ENCODE measurements around the gene SPART. TPM values are rescaled to one million over a fixed set of nuclear protein-coding genes. Genes with fewer than 3 reads are reported as not detected.

Gene SPART
- total RNA-seq, 4 donors from 2014 or later = 45.6 to 297 (median 135) TPM

GRCh38 chr13:36354842-36355623, 8.8 kb upstream of the SPART start:
- no peaks in the 10 kb centered on the region for H3K9me3 ChIP-seq
- peaks cover 0 to 11% of the 10 kb centered on the region in 2 donors for H3K4me1 ChIP-seq
- H3K4me3 ChIP-seq = no peak overlapping the region
- H3K27ac ChIP-seq = no peak overlapping the region
- TF ChIP-seq CTCF (IDR thresholded peaks at IDR 0.05) = no peak
- no peak for TF ChIP-seq POLR2A (IDR thresholded peaks at IDR 0.05)
- H3K27me3 ChIP-seq = no peaks in the 10 kb centered on the region
- no peak for DNase-seq
- intact Hi-C loops (cut with DNase I; ENCODE audit: low total_unique reads) = no loop called here
- no peaks in the 10 kb centered on the region for H3K36me3 ChIP-seq

- intact Hi-C loops (cut with DNase I; ENCODE audit: low total_unique reads) = no loop called here
- no peaks in the 10 kb centered on the region for H3K9me3 ChIP-seq
Observed at GRCh38 chr13:36353001-36353400, 6.8 kb upstream of the SPART start.

GRCh38 chr13:36352350-36352749, 6.2 kb upstream of the SPART start:
- no peak for DNase-seq
- no peaks in the 10 kb centered on the region for H3K9me3 ChIP-seq
- no peaks in the 10 kb centered on the region for H3K27me3 ChIP-seq
- H3K27ac ChIP-seq = no peak overlapping the region
- H3K4me3 ChIP-seq = no peak overlapping the region
- H3K4me1 ChIP-seq = peaks cover 0 to 11% of the 10 kb centered on the region in 2 donors
- intact Hi-C loops (cut with DNase I; ENCODE audit: low total_unique reads) = no loop called here
- H3K36me3 ChIP-seq = no peaks in the 10 kb centered on the region
- TF ChIP-seq CTCF (IDR thresholded peaks at IDR 0.05) (no peak), POLR2A (IDR thresholded peaks at IDR 0.05) (no peak)

More at GRCh38 chr13:36353001-36353400, 6.8 kb upstream of the SPART start:
- no peak for TF ChIP-seq CTCF (IDR thresholded peaks at IDR 0.05)
- TF ChIP-seq POLR2A (IDR thresholded peaks at IDR 0.05) = no peak
- Histone ChIP-seq H3K36me3 (no peaks in the 10 kb centered on the region), H3K4me3 (no peak overlapping the region), H3K27me3 (no peaks in the 10 kb centered on the region), H3K4me1 (peaks cover 0 to 11% of the 10 kb centered on the region in 2 donors), H3K27ac (no peak overlapping the region)
- no peak for DNase-seq

GRCh38 chr13:36347531-36348210, 1.5 kb upstream of the SPART start:
- Histone ChIP-seq H3K27me3 (no peaks in the 10 kb centered on the region), H3K9me3 (no peaks in the 10 kb centered on the region), H3K4me1 (no peaks in the 10 kb centered on the region), H3K4me3 (no peak overlapping the region), H3K27ac (peak overlapping the region; percentile 99 to 100), H3K36me3 (no peaks in the 10 kb centered on the region)
- TF ChIP-seq POLR2A (IDR thresholded peaks at IDR 0.05) = no peak
- TF ChIP-seq CTCF (IDR thresholded peaks at IDR 0.05) = no peak
- no peak for DNase-seq
- intact Hi-C loops (cut with DNase I; ENCODE audit: low total_unique reads) = no loop called here
